IMR-90 (cell line): Measurements from ENCODE around the gene GPR139. TPM values are rescaled to one million over a fixed set of nuclear protein-coding genes. Genes with fewer than 3 reads are reported as not detected.

Experiments used
- ATAC-seq: fragments of 200-7000 bp; cut with Tn5 transposase; 2 replicates; pipeline ENCODE4 v1.9.1; 2020; ENCODE audit warnings: low read depth, mild to moderate bottlenecking, moderate library complexity
- BruUV-seq: library from RNA; stranded (reverse); fragments of 400-500 nt; replicated peaks from 2 replicates; lab custom pipeline; 2021; lab: Mats Ljungman, UMichigan
- CTCF ChIA-PET: fragments of 300-600 bp; formaldehyde crosslinking; extraction: SDS; loops from one replicate; lab custom pipeline; 2021; ENCODE audit warnings: antibody characterized with exemption; lab: Yijun Ruan, JAX
- POLR2A ChIA-PET: fragments of 300-600 bp; sonication (Branson Sonifier 250); formaldehyde crosslinking; loops from one replicate; lab custom pipeline; 2022; ENCODE audit warnings: antibody characterized with exemption; ENCODE audit not compliant: unreplicated experiment; lab: Charles Lee
- DNase-seq: peaks from one replicate; pipeline ENCODE4 v3.0.0; 2013
- H2AFZ ChIP-seq: replicated peaks from 2 replicates; pipeline ENCODE3; 2013; ENCODE audit warnings: low read length, mild to moderate bottlenecking; ENCODE audit not compliant: poor library complexity
- H2AK5ac ChIP-seq: 2 replicates; pipeline ENCODE4 v1.6.1; 2013; ENCODE audit warnings: low read depth, low read length, inconsistent platforms
- H2AK9ac ChIP-seq: replicated peaks from 2 replicates; pipeline ENCODE3; 2013; ENCODE audit warnings: mild to moderate bottlenecking, low read depth, low read length, moderate library complexity; ENCODE audit not compliant: poor library complexity
- H2BK120ac ChIP-seq: 2 replicates; pipeline ENCODE4 v1.6.1; 2013; ENCODE audit warnings: low read depth, low read length, inconsistent platforms
- H2BK15ac ChIP-seq: 3 replicates; pipeline ENCODE4 v1.6.1; 2013; ENCODE audit warnings: low read depth, low read length, inconsistent platforms
- H2BK20ac ChIP-seq: 2 replicates; pipeline ENCODE4 v1.6.1; 2013; ENCODE audit warnings: low read depth, mild to moderate bottlenecking, inconsistent platforms, low read length, moderate library complexity
- H2BK5ac ChIP-seq: 2 replicates; pipeline ENCODE4 v1.6.1; 2013; ENCODE audit warnings: mild to moderate bottlenecking, low read depth, low read length, inconsistent platforms; ENCODE audit not compliant: poor library complexity, severe bottlenecking
- H3K14ac ChIP-seq: replicated peaks from 2 replicates; pipeline ENCODE4 v1.6.1; 2013; ENCODE audit warnings: low read depth, low read length, inconsistent platforms
- H3K18ac ChIP-seq: 2 replicates; pipeline ENCODE4 v1.6.1; 2013; ENCODE audit warnings: low read depth, low read length, control low read depth
- H3K23ac ChIP-seq: 2 replicates; pipeline ENCODE4 v1.6.1; 2013; ENCODE audit warnings: low read depth, low read length, inconsistent platforms
- H3K27ac ChIP-seq: 2 replicates; pipeline ENCODE4 v1.5.1; 2013; ENCODE audit warnings: mild to moderate bottlenecking, control low read depth, low read length; ENCODE audit not compliant: insufficient read depth
- H3K27me3 ChIP-seq: 2 replicates; pipeline ENCODE4 v1.6.1; 2013; ENCODE audit warnings: low read length; ENCODE audit not compliant: control insufficient read depth, insufficient read depth
- H3K36me3 ChIP-seq: 2 replicates; pipeline ENCODE4 v1.6.1; 2013; ENCODE audit warnings: low read length, mixed read lengths; ENCODE audit not compliant: control insufficient read depth, insufficient read depth
- H3K4ac ChIP-seq: 2 replicates; pipeline ENCODE4 v1.6.1; 2013; ENCODE audit warnings: low read depth, low read length, inconsistent platforms
- H3K4me1 ChIP-seq: 2 replicates; pipeline ENCODE4 v1.6.1; 2013; ENCODE audit warnings: low read length, mixed read lengths; ENCODE audit not compliant: control insufficient read depth, insufficient read depth
- H3K4me2 ChIP-seq: 2 replicates; pipeline ENCODE4 v1.6.1; 2013; ENCODE audit warnings: low read depth, mild to moderate bottlenecking, control low read depth, low read length, moderate library complexity
- H3K4me3 ChIP-seq: 2 replicates; pipeline ENCODE4 v1.5.1; 2013; ENCODE audit warnings: low read depth, mild to moderate bottlenecking, control low read depth, low read length, moderate library complexity; ENCODE audit not compliant: insufficient read depth
- H3K56ac ChIP-seq: 2 replicates; pipeline ENCODE4 v1.6.1; 2013; ENCODE audit warnings: low read length, inconsistent platforms; ENCODE audit not compliant: insufficient read depth; ENCODE audit errors: extremely low read depth
- H3K79me1 ChIP-seq, 2 experiments: 2 replicates each; pipeline ENCODE4 v1.6.1; 2013; ENCODE audit warnings: low read length in 2 of 2, inconsistent platforms in 1 of 2, low read depth in 1 of 2
- H3K9ac ChIP-seq: 2 replicates; pipeline ENCODE4 v1.6.1; 2013; ENCODE audit warnings: low read depth, low read length, control low read depth
- H3K9me1 ChIP-seq: 2 replicates; pipeline ENCODE4 v1.6.1; 2013; ENCODE audit warnings: low read length, inconsistent platforms; ENCODE audit not compliant: insufficient read depth
- H3K9me3 ChIP-seq: 2 replicates; pipeline ENCODE4 v1.6.1; 2013; ENCODE audit warnings: low read length; ENCODE audit not compliant: control insufficient read depth, insufficient read depth
- H4K20me1 ChIP-seq: 2 replicates; pipeline ENCODE4 v1.6.1; 2013; ENCODE audit warnings: low read length, inconsistent platforms; ENCODE audit not compliant: insufficient read depth
- H4K5ac ChIP-seq: 2 replicates; pipeline ENCODE4 v1.6.1; 2013; ENCODE audit warnings: mild to moderate bottlenecking, low read depth, low read length, control low read depth
- H4K8ac ChIP-seq, 2 experiments: 2 replicates each; pipeline ENCODE4 v1.6.1; 2013; ENCODE audit warnings: low read depth in 2 of 2, low read length in 2 of 2, control low read depth in 1 of 2, inconsistent platforms in 1 of 2
- H4K91ac ChIP-seq: 2 replicates; pipeline ENCODE4 v1.6.1; 2013; ENCODE audit warnings: low read depth, low read length, inconsistent platforms; ENCODE audit not compliant: insufficient read depth
- CEBPB ChIP-seq: IDR thresholded peaks from 2 replicates; pipeline ENCODE4 v1.6.1; 2012; ENCODE audit warnings: low read depth, low read length, improper control_type of control experiment
- CHD1 ChIP-seq: IDR thresholded peaks from 2 replicates; pipeline ENCODE4 v1.6.1; 2012; ENCODE audit warnings: low read depth, low read length, improper control_type of control experiment
- CTCF ChIP-seq: conservative IDR thresholded peaks from 2 replicates; pipeline ENCODE4 v1.5.1; 2012; ENCODE audit warnings: mild to moderate bottlenecking, low read depth, low read length, improper control_type of control experiment
- FOS ChIP-seq: fragments of 150-350 bp; IDR thresholded peaks from 2 replicates; pipeline ENCODE4 v1.6.1; 2016; ENCODE audit warnings: low read depth, low read length
- MAFK ChIP-seq: IDR thresholded peaks from 2 replicates; pipeline ENCODE4 v1.6.1; 2012; ENCODE audit warnings: low read depth, low read length, improper control_type of control experiment
- MXI1 ChIP-seq: IDR thresholded peaks from 2 replicates; pipeline ENCODE4 v1.6.1; 2012; ENCODE audit warnings: low read depth, mild to moderate bottlenecking, low read length, moderate library complexity, borderline replicate concordance
- NFE2L2 ChIP-seq: fragments of 150-350 bp; IDR thresholded peaks from 2 replicates; pipeline ENCODE4 v1.6.1; 2016; ENCODE audit warnings: low read depth, mild to moderate bottlenecking, low read length
- POLR2A ChIP-seq: IDR thresholded peaks from 2 replicates; pipeline ENCODE4 v1.6.1; 2012; ENCODE audit warnings: mild to moderate bottlenecking, low read depth, low read length
- RCOR1 ChIP-seq: IDR thresholded peaks from 2 replicates; pipeline ENCODE4 v1.6.1; 2012; ENCODE audit warnings: mild to moderate bottlenecking, low read length, improper control_type of control experiment; ENCODE audit not compliant: insufficient replicate concordance
- SMC3 ChIP-seq: fragments of 150-350 bp; IDR thresholded peaks from 2 replicates; pipeline ENCODE4 v1.6.1; 2016; ENCODE audit warnings: low read depth, mild to moderate bottlenecking, antibody characterized with exemption, low read length, moderate library complexity
- WGBS, 2 experiments: methylation state at CpG; one replicate each; pipeline versions ENCODE4 v1.1.5 to v1.1.7; 2013; ENCODE audit warnings: missing lambda C conversion rate in 2 of 2; ENCODE audit not compliant: insufficient read length in 1 of 2; ENCODE audit errors: extremely low coverage in 2 of 2; 5-methylcytosine and 5-hydroxymethylcytosine counted together
- dilution Hi-C: fragments of 300-500 bp; cut with HindIII; formaldehyde crosslinking; loops from one replicate; pipeline ENCODE4 v1.14.3; 2018; ENCODE audit warnings: low sequenced_read_pairs; ENCODE audit not compliant: unreplicated experiment
- in situ Hi-C: fragments of 300-500 bp; cut with MboI; formaldehyde crosslinking; loops from 3 replicates; pipeline ENCODE4 v1.14.3; 2019; ENCODE audit warnings: low sequenced_read_pairs, inconsistent platforms, mixed read lengths
- intact Hi-C: fragments of 100-400 bp; cut with micrococcal nuclease; formaldehyde crosslinking; loops from 2 replicates; pipeline ENCODE4 v1.10.0; 2022
- polyA plus RNA-seq, 3 experiments: library from polyadenylated mRNA; depleted of rRNA; stranded (reverse); fragments of >200 nt; gene quantifications; 2 replicates each; pipeline ENCODE4 v1.2.3, GENCODE V29; 2012; ENCODE audit warnings: low replicate concordance in 1 of 3
- total RNA-seq: library from RNA; depleted of rRNA; stranded (reverse); fragments of >200 nt; gene quantifications from 2 replicates; pipeline ENCODE4 v1.2.3, GENCODE V29; 2012
- TF ChIP-seq, protein P1 (sequence below): fragments of 150-350 bp; IDR thresholded peaks from 2 replicates; pipeline ENCODE4 v1.6.1; 2017; ENCODE audit warnings: mild to moderate bottlenecking, antibody characterized with exemption, low read length, low read depth

The GPR139 gene
- total and polyA plus RNA-seq, 2 of the 4 experiments (the other 2 are of a cell fraction), result not detected

GRCh38 chr16:20001856-20002707 lies 71.6 kb downstream of the GPR139 start (continued):
- no peak for TF ChIP-seq NFE2L2

GRCh38 chr16:19997734-19998133 lies 76.0 kb downstream of the GPR139 start:
- BruUV-seq, result no TSS peak
- Histone ChIP-seq H2AFZ (no peak overlapping the region), H2BK120ac (no peak overlapping the region), H3K4me3 (no peak overlapping the region), H2BK5ac (no peak overlapping the region), H4K5ac (no peak overlapping the region), H2BK15ac (no peak overlapping the region), H3K9me3 (no peaks in the 10 kb centered on the region; the same call in none of the 2 replicates), H4K8ac (no peak overlapping the region), H3K9ac (no peak overlapping the region), H3K56ac (no peak overlapping the region), H3K27me3 (no peaks in the 10 kb centered on the region), H3K4me1 (no peaks in the 10 kb centered on the region), H3K18ac (no peak overlapping the region), H3K23ac (no peak overlapping the region), H3K14ac (no peak overlapping the region), H4K91ac (no peak overlapping the region), H2BK20ac (no peak overlapping the region), H3K4ac (no peak overlapping the region), H3K9me1 (no peaks in the 10 kb centered on the region), H2AK9ac (no peak overlapping the region), H3K36me3 (no peaks in the 10 kb centered on the region), H4K20me1 (no peaks in the 10 kb centered on the region), H3K79me1 (no peaks in the 10 kb centered on the region), H2AK5ac (no peak overlapping the region), H3K27ac (no peak overlapping the region), H3K4me2 (no peak overlapping the region)
- in situ Hi-C loops (no loop called here), dilution Hi-C loops (no loop called here), intact Hi-C loops (no loop called here)
- no peak for TF ChIP-seq RCOR1
- TF ChIP-seq POLR2A, result no peak
- no peak for TF ChIP-seq NFE2L2
- no peak for TF ChIP-seq FOS
- no peak for TF ChIP-seq CHD1
- no peak for TF ChIP-seq CEBPB
- no peak for TF ChIP-seq MAFK
- no peak for TF ChIP-seq CTCF
- TF ChIP-seq MXI1, result no peak
- TF ChIP-seq, protein P1, sequence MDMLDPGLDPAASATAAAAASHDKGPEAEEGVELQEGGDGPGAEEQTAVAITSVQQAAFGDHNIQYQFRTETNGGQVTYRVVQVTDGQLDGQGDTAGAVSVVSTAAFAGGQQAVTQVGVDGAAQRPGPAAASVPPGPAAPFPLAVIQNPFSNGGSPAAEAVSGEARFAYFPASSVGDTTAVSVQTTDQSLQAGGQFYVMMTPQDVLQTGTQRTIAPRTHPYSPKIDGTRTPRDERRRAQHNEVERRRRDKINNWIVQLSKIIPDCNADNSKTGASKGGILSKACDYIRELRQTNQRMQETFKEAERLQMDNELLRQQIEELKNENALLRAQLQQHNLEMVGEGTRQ, result no peak
- TF ChIP-seq SMC3, result no peak
- no peak for ATAC-seq
- ChIA-PET CTCF (no interaction called here), POLR2A (no interaction called here)
- WGBS, 2 experiments, result no CpG with 5 or more reads among the region's 4 CpGs
- no peak for DNase-seq
